Measurements from ENCODE around the gene TNFSF15.

Gene TNFSF15

GRCh38 chr9:114785866-114786650 is 19.8 kb downstream of the TNFSF15 start:
- no peak for DNase-seq (ENCODE audit: extremely low spot score)
- TF ChIP-seq CTBP1 (IDR thresholded peaks at IDR 0.05; ENCODE audit: borderline replicate concordance) = no peak
- no peak for TF ChIP-seq LEF1 (IDR thresholded peaks at IDR 0.05; ENCODE audit: borderline replicate concordance)
- TF ChIP-seq SUZ12 (IDR thresholded peaks at IDR 0.05) = no peak
- no peak for TF ChIP-seq ZNF384 (IDR thresholded peaks at IDR 0.05)
- TF ChIP-seq FOXK2 (IDR thresholded peaks at IDR 0.05) = no peak
- TF ChIP-seq FOXM1 (IDR thresholded peaks at IDR 0.05; ENCODE audit: borderline replicate concordance) = no peak
- TF ChIP-seq FOXA1 (IDR thresholded peaks at IDR 0.05) = no peak
- TF ChIP-seq BHLHE40 (IDR thresholded peaks at IDR 0.05; ENCODE audit: borderline replicate concordance) = no peak
- TF ChIP-seq L3MBTL2 (conservative IDR thresholded peaks at IDR 0.05) = no peak
- ChIA-PET POLR2A (no interaction called here), CTCF (no interaction called here)

- DNase-seq (ENCODE audit: extremely low spot score) = no peak
- POLR2A ChIA-PET = no interaction called here
- CTCF ChIA-PET = no interaction called here
- no peak for TF ChIP-seq SUZ12 (IDR thresholded peaks at IDR 0.05)
- TF ChIP-seq HDGF (IDR thresholded peaks at IDR 0.05; ENCODE audit: borderline replicate concordance) = no peak
- TF ChIP-seq ARNT (IDR thresholded peaks at IDR 0.05) = no peak
Observed at GRCh38 chr9:114784721-114785279, 21.0 kb downstream of the TNFSF15 start.

- DNase-seq (ENCODE audit: extremely low spot score) = no peak
- POLR2A ChIA-PET = no interaction called here
- CTCF ChIA-PET = no interaction called here
- TF ChIP-seq LEF1 (IDR thresholded peaks at IDR 0.05; ENCODE audit: borderline replicate concordance) (no peak), SP1 (IDR thresholded peaks at IDR 0.05) (no peak), FOXM1 (IDR thresholded peaks at IDR 0.05; ENCODE audit: borderline replicate concordance) (no peak), PKNOX1 (IDR thresholded peaks at IDR 0.05) (no peak), BHLHE40 (IDR thresholded peaks at IDR 0.05; ENCODE audit: borderline replicate concordance) (no peak), ZNF384 (IDR thresholded peaks at IDR 0.05) (no peak), TARDBP (IDR thresholded peaks at IDR 0.05) (no peak), NFRKB (IDR thresholded peaks at IDR 0.05) (no peak), HDGF (IDR thresholded peaks at IDR 0.05; ENCODE audit: borderline replicate concordance) (no peak), SUZ12 (IDR thresholded peaks at IDR 0.05) (no peak), L3MBTL2 (conservative IDR thresholded peaks at IDR 0.05) (no peak), FOXA1 (IDR thresholded peaks at IDR 0.05) (no peak)
Observed at GRCh38 chr9:114782586-114782985, 23.3 kb downstream of the TNFSF15 start.

- no peak for DNase-seq (ENCODE audit: extremely low spot score)
- ChIA-PET CTCF (no interaction called here), POLR2A (no interaction called here)
- TF ChIP-seq L3MBTL2 (conservative IDR thresholded peaks at IDR 0.05) (no peak), FOXM1 (IDR thresholded peaks at IDR 0.05; ENCODE audit: borderline replicate concordance) (no peak), PKNOX1 (IDR thresholded peaks at IDR 0.05) (no peak), SP1 (IDR thresholded peaks at IDR 0.05) (no peak), ARNT (IDR thresholded peaks at IDR 0.05) (no peak), FOXA1 (IDR thresholded peaks at IDR 0.05) (no peak), ELF4 (IDR thresholded peaks at IDR 0.05) (no peak), SUZ12 (IDR thresholded peaks at IDR 0.05) (no peak), TARDBP (IDR thresholded peaks at IDR 0.05) (no peak), BHLHE40 (IDR thresholded peaks at IDR 0.05; ENCODE audit: borderline replicate concordance) (no peak), NFRKB (IDR thresholded peaks at IDR 0.05) (no peak), CTBP1 (IDR thresholded peaks at IDR 0.05; ENCODE audit: borderline replicate concordance) (no peak), FOXK2 (IDR thresholded peaks at IDR 0.05) (no peak), ZNF384 (IDR thresholded peaks at IDR 0.05) (no peak), HDGF (IDR thresholded peaks at IDR 0.05; ENCODE audit: borderline replicate concordance) (no peak), LEF1 (IDR thresholded peaks at IDR 0.05; ENCODE audit: borderline replicate concordance) (no peak)
Observed at GRCh38 chr9:114779352-114779845, 26.4 kb downstream of the TNFSF15 start.

GRCh38 chr9:114777821-114778609 is 27.8 kb downstream of the TNFSF15 start:
- TF ChIP-seq LEF1 (IDR thresholded peaks at IDR 0.05; ENCODE audit: borderline replicate concordance) (no peak), FOXA1 (IDR thresholded peaks at IDR 0.05) (no peak), PKNOX1 (IDR thresholded peaks at IDR 0.05) (no peak), BHLHE40 (IDR thresholded peaks at IDR 0.05; ENCODE audit: borderline replicate concordance) (no peak), NFRKB (IDR thresholded peaks at IDR 0.05) (no peak), FOXM1 (IDR thresholded peaks at IDR 0.05; ENCODE audit: borderline replicate concordance) (no peak), HDGF (IDR thresholded peaks at IDR 0.05; ENCODE audit: borderline replicate concordance) (no peak), SUZ12 (IDR thresholded peaks at IDR 0.05) (no peak), CTBP1 (IDR thresholded peaks at IDR 0.05; ENCODE audit: borderline replicate concordance) (no peak), ELF4 (IDR thresholded peaks at IDR 0.05) (no peak), TARDBP (IDR thresholded peaks at IDR 0.05) (no peak), FOXK2 (IDR thresholded peaks at IDR 0.05) (no peak), SP1 (IDR thresholded peaks at IDR 0.05) (no peak), ZNF384 (IDR thresholded peaks at IDR 0.05) (no peak), ARNT (IDR thresholded peaks at IDR 0.05) (no peak), L3MBTL2 (conservative IDR thresholded peaks at IDR 0.05) (no peak)
- no peak for DNase-seq (ENCODE audit: extremely low spot score)
- POLR2A ChIA-PET = no interaction called here
- CTCF ChIA-PET = interaction anchor here (0.6 kb wide), 1 partner anchor 129 kb away, joined by 4 read pairs; no protein-coding TSS in a partner anchor
